PC-9 (cell line): Measurements from ENCODE around the gene COL27A1. TPM values are rescaled to one million over a fixed set of nuclear protein-coding genes. Genes with fewer than 3 reads are reported as not detected.

Experiments used
- BruUV-seq: library from RNA; stranded (reverse); fragments of 400-500 nt; replicated peaks from 2 replicates; lab custom pipeline; 2021; lab: Mats Ljungman, UMichigan
- CTCF ChIA-PET: fragments of 300-600 bp; sonication (Branson Sonifier 250); formaldehyde crosslinking; loops from one replicate; lab custom pipeline; 2022; ENCODE audit warnings: antibody characterized with exemption; lab: Charles Lee
- POLR2A ChIA-PET: fragments of 300-600 bp; sonication (Branson Sonifier 250); formaldehyde crosslinking; loops from one replicate; lab custom pipeline; 2022; ENCODE audit warnings: antibody characterized with exemption; ENCODE audit not compliant: unreplicated experiment; lab: Charles Lee
- DNase-seq, 2 experiments: peaks; one replicate each; pipeline versions ENCODE4 v3.0.0 to v3.0.0-alpha.2; 2015 to 2022; ENCODE audit warnings: mixed read lengths in 1 of 2
- H2AFZ ChIP-seq: fragments of 200-600 bp; sonication (generic); 2 replicates; pipeline ENCODE4 v1.8.1; 2017; ENCODE audit warnings: antibody characterized with exemption
- H3F3A ChIP-seq: fragments of 200-600 bp; sonication (generic); 2 replicates; pipeline ENCODE4 v1.8.1; 2017; ENCODE audit warnings: antibody characterized with exemption, mild to moderate bottlenecking, low read depth; ENCODE audit not compliant: insufficient read depth
- H3K27ac ChIP-seq: fragments of 200-600 bp; sonication (generic); 2 replicates; pipeline ENCODE4 v1.6.1; 2016; ENCODE audit warnings: mixed run types
- H3K27me3 ChIP-seq: fragments of 200-600 bp; sonication (generic); 2 replicates; pipeline ENCODE4 v1.6.1; 2016; ENCODE audit warnings: low read depth, mixed run types; ENCODE audit not compliant: insufficient read depth
- H3K36me3 ChIP-seq: fragments of 200-600 bp; sonication (generic); 2 replicates; pipeline ENCODE4 v1.6.1; 2016; ENCODE audit warnings: low read depth, mixed run types
- H3K4me1 ChIP-seq: fragments of 200-600 bp; sonication (generic); replicated peaks from 2 replicates; pipeline ENCODE4 v1.6.1; 2016; ENCODE audit warnings: mixed run types; ENCODE audit not compliant: insufficient read depth
- H3K4me2 ChIP-seq: fragments of 200-600 bp; sonication (generic); 2 replicates; pipeline ENCODE4 v1.6.1; 2017; ENCODE audit warnings: mixed run types
- H3K4me3 ChIP-seq: fragments of 200-600 bp; sonication (generic); 2 replicates; pipeline ENCODE4 v1.6.1; 2016; ENCODE audit warnings: mixed run types
- H3K79me2 ChIP-seq: fragments of 200-600 bp; sonication (generic); 2 replicates; pipeline ENCODE4 v1.6.1; 2017; ENCODE audit warnings: low read depth, mixed run types
- H3K9me2 ChIP-seq: fragments of 200-600 bp; sonication (generic); 2 replicates; pipeline ENCODE4 v1.8.1; 2017; ENCODE audit warnings: mild to moderate bottlenecking; ENCODE audit not compliant: insufficient read depth
- H3K9me3 ChIP-seq: fragments of 200-600 bp; sonication (generic); 2 replicates; pipeline ENCODE4 v1.8.1; 2016; ENCODE audit warnings: low read depth; ENCODE audit not compliant: insufficient read depth
- H4K20me1 ChIP-seq: fragments of 200-600 bp; sonication (generic); 2 replicates; pipeline ENCODE4 v1.8.1; 2017; ENCODE audit not compliant: insufficient read depth
- CTCF ChIP-seq: fragments of 200-600 bp; sonication (generic); conservative IDR thresholded peaks from 2 replicates; pipeline ENCODE4 v1.6.1; 2017; ENCODE audit warnings: mixed run types, antibody characterized with exemption, mild to moderate bottlenecking, moderate library complexity
- EZH2 ChIP-seq: fragments of 200-600 bp; sonication (generic); IDR thresholded peaks from 2 replicates; pipeline ENCODE4 v1.8.0; 2017; ENCODE audit warnings: antibody characterized with exemption, low read depth
- intact Hi-C: fragments of 100-400 bp; cut with micrococcal nuclease; formaldehyde crosslinking; loops from one replicate; pipeline ENCODE4 v1.10.0; 2022; ENCODE audit not compliant: unreplicated experiment
- total RNA-seq: library from RNA; stranded (reverse); gene quantifications from 2 replicates; pipeline ENCODE4 v1.2.3, GENCODE V29; 2021

Gene COL27A1
- total RNA-seq, 1 experiment from 2014 or later = 0.39 TPM

GRCh38 chr9:114294664-114295063 lies 139.3 kb downstream of the COL27A1 start:
- no peaks in the 10 kb centered on the region for H3K4me1 ChIP-seq
- BruUV-seq = no TSS peak
- intact Hi-C loops = no loop called here
- TF ChIP-seq EZH2 (no peak), CTCF (no peak)
- no peak for DNase-seq
- H3K36me3 ChIP-seq = no peaks in the 10 kb centered on the region
- no peaks in the 10 kb centered on the region for H3F3A ChIP-seq
- no peaks in the 10 kb centered on the region for H3K9me2 ChIP-seq
- ChIA-PET POLR2A (no interaction called here), CTCF (interaction anchor here (0.6 kb wide), 1 partner anchor 134 kb away, joined by 6 read pairs; no protein-coding TSS in a partner anchor)
- no peaks in the 10 kb centered on the region for H3K79me2 ChIP-seq
- H3K4me2 ChIP-seq = no peak overlapping the region
- no peak overlapping the region for H3K4me3 ChIP-seq
- H4K20me1 ChIP-seq = no peaks in the 10 kb centered on the region
- peaks cover 3% of the 10 kb centered on the region; the same call in 1 of the 2 replicates for H3K9me3 ChIP-seq
- H2AFZ ChIP-seq = no peak overlapping the region
- H3K27me3 ChIP-seq = peaks cover 14% of the 10 kb centered on the region
- H3K27ac ChIP-seq = no peak overlapping the region

GRCh38 chr9:114296338-114296737 lies 141.0 kb downstream of the COL27A1 start:
- no peaks in the 10 kb centered on the region for H3F3A ChIP-seq
- H3K4me3 ChIP-seq = no peak overlapping the region
- BruUV-seq = no TSS peak
- H3K4me1 ChIP-seq = no peaks in the 10 kb centered on the region
- TF ChIP-seq CTCF = no peak
- TF ChIP-seq EZH2 = no peak
- H3K4me2 ChIP-seq = no peak overlapping the region
- H4K20me1 ChIP-seq = no peaks in the 10 kb centered on the region
- H2AFZ ChIP-seq = no peak overlapping the region
- H3K27ac ChIP-seq = no peak overlapping the region
- H3K9me3 ChIP-seq = peaks cover 3% of the 10 kb centered on the region; the same call in 1 of the 2 replicates
- H3K79me2 ChIP-seq = no peaks in the 10 kb centered on the region
- ChIA-PET POLR2A (no interaction called here), CTCF (no interaction called here)
- H3K27me3 ChIP-seq = peaks cover 14% of the 10 kb centered on the region
- no peaks in the 10 kb centered on the region for H3K36me3 ChIP-seq
- intact Hi-C loops = no loop called here
- DNase-seq = no peak
- no peaks in the 10 kb centered on the region for H3K9me2 ChIP-seq

- H3K36me3 ChIP-seq = no peaks in the 10 kb centered on the region
- no peaks in the 10 kb centered on the region for H3K4me1 ChIP-seq
- no peaks in the 10 kb centered on the region for H3K9me2 ChIP-seq
- peaks cover 3% of the 10 kb centered on the region; the same call in 1 of the 2 replicates for H3K9me3 ChIP-seq
- H3K27me3 ChIP-seq = peaks cover 11% of the 10 kb centered on the region
- intact Hi-C loops = no loop called here
- H3K4me2 ChIP-seq = no peak overlapping the region
- H2AFZ ChIP-seq = no peak overlapping the region
- H4K20me1 ChIP-seq = no peaks in the 10 kb centered on the region
- no peak for DNase-seq
- no peaks in the 10 kb centered on the region for H3F3A ChIP-seq
- no peak for TF ChIP-seq CTCF
- no peak for TF ChIP-seq EZH2
- no TSS peak for BruUV-seq
- no peak overlapping the region for H3K27ac ChIP-seq
- POLR2A ChIA-PET = no interaction called here
- CTCF ChIA-PET = interaction anchor here (1.3 kb wide), 1 partner anchor 8 kb away, joined by 3 read pairs; no protein-coding TSS in a partner anchor
- H3K79me2 ChIP-seq = no peaks in the 10 kb centered on the region
- no peak overlapping the region for H3K4me3 ChIP-seq
Observed at GRCh38 chr9:114299286-114300152, 144.2 kb downstream of the COL27A1 start.
